SK-N-SH treated with all-trans-retinoic acid at 6 μM for 48 hours (cell line): ENCODE measurements around the gene GHRHR.

Experiments used
- ATAC-seq: fragments of 200-7000 bp; cut with Tn5 transposase; 3 replicates; pipeline ENCODE4 v1.9.1; 2020; ENCODE audit warnings: mild to moderate bottlenecking, moderate library complexity
- ARNTL ChIP-seq: fragments of 450-650 bp; formaldehyde crosslinking; IDR thresholded peaks from 2 replicates; pipeline ENCODE4 v1.5.0; 2020; ENCODE audit warnings: low read depth, mild to moderate bottlenecking, moderate library complexity, borderline replicate concordance
- BACH2 ChIP-seq: fragments of 250-450 bp; sonication (Bioruptor Pico); IDR thresholded peaks from 2 replicates; pipeline ENCODE4 v1.9.0; 2021; ENCODE audit warnings: mild to moderate bottlenecking, borderline replicate concordance
- CSDC2 ChIP-seq: fragments of 250-450 bp; sonication (Bioruptor Pico); IDR thresholded peaks from 2 replicates; pipeline ENCODE4 v1.5.0; 2020; ENCODE audit warnings: mild to moderate bottlenecking, moderate library complexity
- CSRNP3 ChIP-seq: fragments of 250-450 bp; sonication (Bioruptor Pico); IDR thresholded peaks from 2 replicates; pipeline ENCODE4 v1.5.1; 2021; ENCODE audit warnings: mild to moderate bottlenecking, moderate library complexity
- ESRRG ChIP-seq: fragments of 250-450 bp; sonication (Bioruptor Pico); IDR thresholded peaks from 2 replicates; pipeline ENCODE4 v1.6.1; 2021; ENCODE audit warnings: mild to moderate bottlenecking
- GLIS3 ChIP-seq: fragments of 250-450 bp; sonication (Bioruptor Pico); IDR thresholded peaks from 2 replicates; pipeline ENCODE4 v1.5.0; 2020; ENCODE audit warnings: mild to moderate bottlenecking, moderate library complexity
- ISL1 ChIP-seq: fragments of 250-450 bp; sonication (Bioruptor Pico); IDR thresholded peaks from 2 replicates; pipeline ENCODE4 v2.1.2; 2022; ENCODE audit warnings: mild to moderate bottlenecking, moderate library complexity
- OSR1 ChIP-seq: fragments of 250-450 bp; sonication (Bioruptor Pico); IDR thresholded peaks from 2 replicates; pipeline ENCODE4 v1.8.0; 2022; ENCODE audit warnings: moderate library complexity, mild to moderate bottlenecking, inconsistent platforms
- PATZ1 ChIP-seq: fragments of 250-450 bp; sonication (Bioruptor Pico); IDR thresholded peaks from 2 replicates; pipeline ENCODE4 v1.8.0; 2020; ENCODE audit warnings: mild to moderate bottlenecking, moderate library complexity, borderline replicate concordance
- POU6F1 ChIP-seq: fragments of 250-450 bp; sonication (Bioruptor Pico); IDR thresholded peaks from 2 replicates; pipeline ENCODE4 v1.8.0; 2021; ENCODE audit warnings: low read depth, mild to moderate bottlenecking, moderate library complexity, borderline replicate concordance
- PPARA ChIP-seq: fragments of 250-450 bp; sonication (Bioruptor Pico); IDR thresholded peaks from 2 replicates; pipeline ENCODE4 v1.5.0; 2020; ENCODE audit warnings: mild to moderate bottlenecking, borderline replicate concordance
- RARB ChIP-seq: fragments of 250-450 bp; sonication (Bioruptor Pico); IDR thresholded peaks from 2 replicates; pipeline ENCODE4 v1.8.0; 2021; ENCODE audit warnings: mild to moderate bottlenecking, moderate library complexity
- SNAI2 ChIP-seq: fragments of 250-450 bp; sonication (Bioruptor Pico); IDR thresholded peaks from 2 replicates; pipeline ENCODE4 v1.5.0; 2020; ENCODE audit warnings: mild to moderate bottlenecking, moderate library complexity
- TCF4 ChIP-seq: fragments of 250-450 bp; sonication (Bioruptor Pico); IDR thresholded peaks from 2 replicates; pipeline ENCODE4 v1.8.0; 2021; ENCODE audit warnings: mild to moderate bottlenecking, moderate library complexity, borderline replicate concordance
- TOX ChIP-seq: fragments of 250-450 bp; sonication (Bioruptor Pico); IDR thresholded peaks from 2 replicates; pipeline ENCODE4 v1.8.0; 2021; ENCODE audit warnings: mild to moderate bottlenecking, moderate library complexity, borderline replicate concordance
- ZC3H10 ChIP-seq: fragments of 250-450 bp; sonication (Bioruptor Pico); IDR thresholded peaks from 2 replicates; pipeline ENCODE4 v1.5.1; 2021; ENCODE audit warnings: mild to moderate bottlenecking, moderate library complexity
- ZFP3 ChIP-seq: fragments of 250-450 bp; sonication (Bioruptor Pico); IDR thresholded peaks from 2 replicates; pipeline ENCODE4 v1.5.0; 2020; ENCODE audit warnings: mild to moderate bottlenecking, moderate library complexity
- ZFP30 ChIP-seq: fragments of 450-650 bp; formaldehyde crosslinking; IDR thresholded peaks from 2 replicates; pipeline ENCODE4 v1.5.0; 2022; ENCODE audit warnings: mild to moderate bottlenecking, moderate library complexity
- ZNF565 ChIP-seq: fragments of 450-650 bp; formaldehyde crosslinking; conservative IDR thresholded peaks from 2 replicates; pipeline ENCODE4 v1.5.0; 2020; ENCODE audit warnings: low read depth, mild to moderate bottlenecking, moderate library complexity
- ZNF70 ChIP-seq: fragments of 450-650 bp; formaldehyde crosslinking; IDR thresholded peaks from 2 replicates; pipeline ENCODE4 v1.5.0; 2020; ENCODE audit warnings: mild to moderate bottlenecking, moderate library complexity
- ZNF8 ChIP-seq: fragments of 450-650 bp; formaldehyde crosslinking; IDR thresholded peaks from 2 replicates; pipeline ENCODE4 v1.5.0; 2020; ENCODE audit warnings: mild to moderate bottlenecking, moderate library complexity
- TF ChIP-seq, protein P1 (sequence below): fragments of 250-450 bp; sonication (Bioruptor Pico); IDR thresholded peaks from 2 replicates; pipeline ENCODE4 v1.5.1; 2020; ENCODE audit warnings: low read depth, mild to moderate bottlenecking, moderate library complexity
- TF ChIP-seq, protein P2 (sequence below): fragments of 250-450 bp; sonication (Bioruptor Pico); IDR thresholded peaks from 2 replicates; pipeline ENCODE4 v1.5.0; 2020; ENCODE audit warnings: mild to moderate bottlenecking, moderate library complexity

GHRHR gene

DNA sequence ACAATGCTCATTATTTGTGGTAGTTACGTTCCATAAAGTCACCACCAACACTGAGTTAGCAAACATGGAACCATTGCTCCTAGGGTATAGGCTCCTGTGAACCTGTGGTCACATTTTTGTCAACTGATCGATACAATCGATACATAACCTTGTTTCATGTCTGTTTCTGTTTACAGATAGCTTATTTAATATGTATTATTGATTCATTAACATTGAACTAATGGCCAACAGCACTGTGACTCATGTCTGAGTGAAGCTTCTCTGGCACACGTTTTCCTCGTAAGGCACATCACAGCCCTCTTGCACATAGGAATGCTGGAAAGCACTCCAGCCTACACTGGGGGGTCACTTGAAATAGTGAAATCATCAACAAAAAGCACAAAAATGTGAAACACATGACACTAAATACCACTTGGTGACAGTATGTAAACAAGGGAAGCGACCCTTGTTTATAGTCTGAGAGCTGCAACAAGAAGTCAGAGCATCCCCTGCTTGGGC is 27.0 kb downstream of the GHRHR start:
- no peak for ATAC-seq

GRCh38 chr7:30992414-30992813 is 28.7 kb downstream of the GHRHR start:
- ATAC-seq, result no peak
- no peak for TF ChIP-seq TCF4 (CRISPR knock-in tag)
- TF ChIP-seq TOX, result no peak
- TF ChIP-seq ARNTL (CRISPR knock-in tag), result no peak
- no peak for TF ChIP-seq ZNF70 (CRISPR knock-in tag)
- TF ChIP-seq ZC3H10 (CRISPR knock-in tag), result no peak
- TF ChIP-seq ISL1 (CRISPR knock-in tag), result no peak
- TF ChIP-seq, protein P1, sequence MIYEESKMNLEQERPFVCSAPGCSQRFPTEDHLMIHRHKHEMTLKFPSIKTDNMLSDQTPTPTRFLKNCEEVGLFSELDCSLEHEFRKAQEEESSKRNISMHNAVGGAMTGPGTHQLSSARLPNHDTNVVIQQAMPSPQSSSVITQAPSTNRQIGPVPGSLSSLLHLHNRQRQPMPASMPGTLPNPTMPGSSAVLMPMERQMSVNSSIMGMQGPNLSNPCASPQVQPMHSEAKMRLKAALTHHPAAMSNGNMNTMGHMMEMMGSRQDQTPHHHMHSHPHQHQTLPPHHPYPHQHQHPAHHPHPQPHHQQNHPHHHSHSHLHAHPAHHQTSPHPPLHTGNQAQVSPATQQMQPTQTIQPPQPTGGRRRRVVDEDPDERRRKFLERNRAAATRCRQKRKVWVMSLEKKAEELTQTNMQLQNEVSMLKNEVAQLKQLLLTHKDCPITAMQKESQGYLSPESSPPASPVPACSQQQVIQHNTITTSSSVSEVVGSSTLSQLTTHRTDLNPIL (CRISPR knock-in tag), result no peak
- TF ChIP-seq, protein P2, sequence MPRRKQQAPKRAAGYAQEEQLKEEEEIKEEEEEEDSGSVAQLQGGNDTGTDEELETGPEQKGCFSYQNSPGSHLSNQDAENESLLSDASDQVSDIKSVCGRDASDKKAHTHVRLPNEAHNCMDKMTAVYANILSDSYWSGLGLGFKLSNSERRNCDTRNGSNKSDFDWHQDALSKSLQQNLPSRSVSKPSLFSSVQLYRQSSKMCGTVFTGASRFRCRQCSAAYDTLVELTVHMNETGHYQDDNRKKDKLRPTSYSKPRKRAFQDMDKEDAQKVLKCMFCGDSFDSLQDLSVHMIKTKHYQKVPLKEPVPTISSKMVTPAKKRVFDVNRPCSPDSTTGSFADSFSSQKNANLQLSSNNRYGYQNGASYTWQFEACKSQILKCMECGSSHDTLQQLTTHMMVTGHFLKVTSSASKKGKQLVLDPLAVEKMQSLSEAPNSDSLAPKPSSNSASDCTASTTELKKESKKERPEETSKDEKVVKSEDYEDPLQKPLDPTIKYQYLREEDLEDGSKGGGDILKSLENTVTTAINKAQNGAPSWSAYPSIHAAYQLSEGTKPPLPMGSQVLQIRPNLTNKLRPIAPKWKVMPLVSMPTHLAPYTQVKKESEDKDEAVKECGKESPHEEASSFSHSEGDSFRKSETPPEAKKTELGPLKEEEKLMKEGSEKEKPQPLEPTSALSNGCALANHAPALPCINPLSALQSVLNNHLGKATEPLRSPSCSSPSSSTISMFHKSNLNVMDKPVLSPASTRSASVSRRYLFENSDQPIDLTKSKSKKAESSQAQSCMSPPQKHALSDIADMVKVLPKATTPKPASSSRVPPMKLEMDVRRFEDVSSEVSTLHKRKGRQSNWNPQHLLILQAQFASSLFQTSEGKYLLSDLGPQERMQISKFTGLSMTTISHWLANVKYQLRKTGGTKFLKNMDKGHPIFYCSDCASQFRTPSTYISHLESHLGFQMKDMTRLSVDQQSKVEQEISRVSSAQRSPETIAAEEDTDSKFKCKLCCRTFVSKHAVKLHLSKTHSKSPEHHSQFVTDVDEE (CRISPR knock-in tag), result no peak
- TF ChIP-seq CSDC2, result no peak
- no peak for TF ChIP-seq ZFP3 (CRISPR knock-in tag)
- TF ChIP-seq PPARA (CRISPR knock-in tag), result no peak
- no peak for TF ChIP-seq PATZ1 (CRISPR knock-in tag)
- TF ChIP-seq ZFP30, result no peak
- TF ChIP-seq CSRNP3 (CRISPR knock-in tag), result no peak
- no peak for TF ChIP-seq ZNF565 (CRISPR knock-in tag)
- no peak for TF ChIP-seq ESRRG (CRISPR knock-in tag)
- TF ChIP-seq, all 23 proteins: peak for 0

More for the DNA sequence above, 27.0 kb downstream of the GHRHR start:
- TF ChIP-seq ESRRG (CRISPR knock-in tag) (no peak), ZFP30 (no peak), ZFP3 (CRISPR knock-in tag) (no peak), TOX (no peak)
- TF ChIP-seq, all 23 proteins: peak for 0

DNA sequence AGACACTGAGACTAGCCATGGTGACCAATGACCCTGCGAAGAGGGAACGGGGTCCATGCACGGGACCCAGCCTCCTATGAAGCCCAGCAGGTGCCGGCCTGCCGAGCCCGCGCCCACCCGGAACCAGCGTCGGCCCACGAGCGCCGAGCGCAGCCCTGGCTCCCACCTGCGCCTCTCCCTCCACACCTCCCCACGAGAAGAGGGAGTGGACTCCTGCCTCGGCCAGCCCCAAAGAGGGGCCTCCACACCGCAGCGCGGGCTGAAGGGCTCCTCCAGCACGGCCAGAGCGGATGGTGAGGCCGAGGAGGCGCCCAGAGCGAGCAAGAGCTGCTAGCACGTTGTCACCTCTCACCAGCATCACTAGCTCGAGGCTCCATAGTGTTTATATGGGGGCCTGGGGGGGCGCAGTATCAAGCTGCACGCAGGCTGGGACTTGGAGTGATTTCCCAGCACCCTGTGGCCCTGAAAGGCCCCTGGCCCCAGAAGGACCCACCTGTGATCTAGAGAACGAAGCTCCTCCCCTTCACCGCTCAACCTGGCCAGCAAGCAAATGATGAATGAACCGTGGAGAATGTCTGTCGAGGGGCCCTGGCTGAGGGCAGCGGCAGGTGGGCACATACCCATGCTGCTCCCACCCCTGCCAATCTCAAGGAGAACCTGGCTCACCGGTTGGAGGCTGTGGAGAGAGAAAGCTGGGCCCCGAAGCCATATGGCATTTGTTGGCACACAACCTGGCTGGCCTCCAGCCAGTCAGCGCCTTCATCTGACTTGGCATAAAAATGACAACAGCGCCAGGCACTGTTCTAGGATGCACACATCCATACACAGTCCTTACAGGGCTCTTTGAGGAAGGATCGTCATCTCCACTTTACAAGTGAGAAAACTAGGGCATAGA is 30.7 kb downstream of the GHRHR start:
- no peak for ATAC-seq
- TF ChIP-seq POU6F1 (no peak), SNAI2 (no peak), ESRRG (CRISPR knock-in tag) (no peak), CSDC2 (no peak), ISL1 (CRISPR knock-in tag) (no peak), BACH2 (CRISPR knock-in tag) (no peak), ARNTL (CRISPR knock-in tag) (no peak), OSR1 (CRISPR knock-in tag) (no peak), RARB (CRISPR knock-in tag) (no peak), ZFP3 (CRISPR knock-in tag) (no peak), ZNF70 (CRISPR knock-in tag) (no peak), TOX (no peak), PATZ1 (CRISPR knock-in tag) (no peak), ZNF565 (CRISPR knock-in tag) (no peak), ZFP30 (no peak), ZNF8 (CRISPR knock-in tag) (no peak), ZC3H10 (CRISPR knock-in tag) (no peak), GLIS3 (CRISPR knock-in tag) (no peak)
- TF ChIP-seq, protein P1 (CRISPR knock-in tag), result no peak
